ENCODE data around the gene DYNLRB1.

DNA sequence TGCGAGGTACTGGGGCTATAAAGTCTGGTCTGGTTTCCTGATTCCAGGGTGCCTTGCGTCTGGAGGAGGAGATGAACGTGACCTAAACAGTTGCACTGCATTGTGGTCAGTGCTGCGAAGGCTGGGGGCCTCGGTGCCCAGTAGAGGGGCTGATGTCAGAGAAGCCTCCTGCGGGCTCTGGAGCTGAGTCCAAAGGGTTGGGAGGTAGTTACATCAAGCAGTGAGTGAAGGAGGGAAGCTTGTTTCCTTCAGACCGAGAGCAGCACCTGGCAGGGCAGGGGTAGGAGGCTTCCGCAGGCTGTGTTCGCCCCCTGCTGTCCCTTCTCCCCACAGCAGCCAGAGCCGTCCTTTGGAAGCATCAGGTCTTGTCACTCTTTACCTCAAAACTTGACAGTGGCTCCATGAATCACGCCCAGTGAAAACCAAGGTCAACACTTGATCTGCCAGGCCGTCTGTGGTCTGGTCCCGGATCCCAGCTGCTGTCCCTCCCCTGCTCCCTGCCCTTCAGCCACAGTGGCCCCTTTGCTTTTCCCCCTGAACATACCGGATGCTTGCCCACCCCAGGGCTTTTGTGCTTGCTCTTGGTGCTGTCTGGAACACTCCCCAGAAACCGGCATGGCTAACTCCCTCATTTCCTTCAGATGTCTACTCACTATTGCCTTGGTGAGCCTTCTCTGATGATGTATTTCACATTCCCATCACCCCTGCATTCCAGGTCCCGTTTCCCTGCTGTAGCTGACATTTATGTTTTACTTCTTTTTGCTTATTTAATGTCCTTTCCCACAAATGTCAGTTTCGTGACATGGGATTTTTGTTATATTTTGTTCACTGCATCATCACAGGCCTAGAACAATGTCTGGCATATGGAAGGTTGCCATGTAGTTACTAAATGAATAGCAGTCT, 7.0 kb downstream of the DYNLRB1 start:
- no peak for TF ChIP-seq POLR2AphosphoS5 (IDR thresholded peaks at IDR 0.05)
- TF ChIP-seq, protein P1, sequence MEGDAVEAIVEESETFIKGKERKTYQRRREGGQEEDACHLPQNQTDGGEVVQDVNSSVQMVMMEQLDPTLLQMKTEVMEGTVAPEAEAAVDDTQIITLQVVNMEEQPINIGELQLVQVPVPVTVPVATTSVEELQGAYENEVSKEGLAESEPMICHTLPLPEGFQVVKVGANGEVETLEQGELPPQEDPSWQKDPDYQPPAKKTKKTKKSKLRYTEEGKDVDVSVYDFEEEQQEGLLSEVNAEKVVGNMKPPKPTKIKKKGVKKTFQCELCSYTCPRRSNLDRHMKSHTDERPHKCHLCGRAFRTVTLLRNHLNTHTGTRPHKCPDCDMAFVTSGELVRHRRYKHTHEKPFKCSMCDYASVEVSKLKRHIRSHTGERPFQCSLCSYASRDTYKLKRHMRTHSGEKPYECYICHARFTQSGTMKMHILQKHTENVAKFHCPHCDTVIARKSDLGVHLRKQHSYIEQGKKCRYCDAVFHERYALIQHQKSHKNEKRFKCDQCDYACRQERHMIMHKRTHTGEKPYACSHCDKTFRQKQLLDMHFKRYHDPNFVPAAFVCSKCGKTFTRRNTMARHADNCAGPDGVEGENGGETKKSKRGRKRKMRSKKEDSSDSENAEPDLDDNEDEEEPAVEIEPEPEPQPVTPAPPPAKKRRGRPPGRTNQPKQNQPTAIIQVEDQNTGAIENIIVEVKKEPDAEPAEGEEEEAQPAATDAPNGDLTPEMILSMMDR (IDR thresholded peaks at IDR 0.05): peak in 5 of 7 experiments; percentile 10 to 45 (median 15)
- no peak for TF ChIP-seq EP300 (IDR thresholded peaks at IDR 0.05)
